Measurements from ENCODE around the gene SNRNP48. TPM values are rescaled to one million over a fixed set of nuclear protein-coding genes. Genes with fewer than 3 reads are reported as not detected.

The SNRNP48 gene, protein sequence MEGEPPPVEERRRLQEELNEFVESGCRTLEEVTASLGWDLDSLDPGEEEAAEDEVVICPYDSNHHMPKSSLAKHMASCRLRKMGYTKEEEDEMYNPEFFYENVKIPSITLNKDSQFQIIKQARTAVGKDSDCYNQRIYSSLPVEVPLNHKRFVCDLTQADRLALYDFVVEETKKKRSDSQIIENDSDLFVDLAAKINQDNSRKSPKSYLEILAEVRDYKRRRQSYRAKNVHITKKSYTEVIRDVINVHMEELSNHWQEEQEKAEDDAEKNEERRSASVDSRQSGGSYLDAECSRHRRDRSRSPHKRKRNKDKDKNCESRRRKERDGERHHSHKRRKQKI
- 16.6 TPM for total RNA-seq

DNA sequence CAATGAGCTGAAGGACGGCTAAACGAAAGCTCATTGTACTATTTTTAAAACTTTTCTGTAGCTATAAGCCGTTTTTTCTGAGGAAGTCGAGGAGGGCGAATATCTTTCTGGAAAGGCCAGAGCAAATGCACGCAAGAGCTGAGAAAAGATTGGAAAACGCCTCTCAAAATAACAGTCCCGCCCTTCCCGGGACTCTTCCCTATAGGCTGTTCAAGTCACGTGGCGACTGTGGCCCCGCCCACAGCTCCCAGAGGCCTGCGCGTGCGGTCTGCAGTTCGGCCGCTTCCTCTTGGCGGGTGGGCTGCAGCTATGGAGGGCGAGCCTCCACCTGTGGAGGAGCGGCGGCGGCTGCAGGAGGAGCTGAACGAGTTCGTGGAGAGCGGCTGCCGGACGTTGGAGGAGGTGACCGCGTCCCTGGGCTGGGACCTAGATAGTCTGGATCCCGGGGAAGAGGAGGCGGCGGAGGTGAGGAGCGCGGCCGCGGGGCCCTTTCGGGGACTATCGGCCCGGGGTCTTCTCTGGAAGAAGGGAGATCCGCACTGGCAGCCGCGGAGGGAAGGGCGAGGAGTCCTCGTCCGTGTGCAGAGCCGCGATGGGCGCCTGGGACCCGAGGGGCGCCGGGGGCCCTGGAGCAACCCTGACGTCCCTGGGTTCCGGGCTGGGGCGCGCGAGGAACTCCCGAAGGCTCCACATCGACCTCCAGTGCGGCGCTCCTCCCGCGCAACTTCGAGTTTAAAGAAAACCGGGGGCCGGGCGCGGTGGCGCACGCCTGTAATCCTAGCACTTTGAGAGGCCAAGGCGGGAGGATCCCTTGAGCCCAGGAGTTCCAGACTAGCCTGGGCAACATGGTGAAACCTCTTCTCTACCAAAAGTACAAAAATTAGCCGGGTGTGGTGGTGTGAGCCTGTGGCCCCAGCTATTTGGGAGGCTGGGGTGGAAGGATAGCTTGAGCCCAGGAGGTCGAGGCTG, at the start of gene SNRNP48:
SNRNP48 (plus strand) TSS at position 250 of the 969 bp plus-strand sequence; CDS start at position 310, 60 bp downstream.

DNA sequence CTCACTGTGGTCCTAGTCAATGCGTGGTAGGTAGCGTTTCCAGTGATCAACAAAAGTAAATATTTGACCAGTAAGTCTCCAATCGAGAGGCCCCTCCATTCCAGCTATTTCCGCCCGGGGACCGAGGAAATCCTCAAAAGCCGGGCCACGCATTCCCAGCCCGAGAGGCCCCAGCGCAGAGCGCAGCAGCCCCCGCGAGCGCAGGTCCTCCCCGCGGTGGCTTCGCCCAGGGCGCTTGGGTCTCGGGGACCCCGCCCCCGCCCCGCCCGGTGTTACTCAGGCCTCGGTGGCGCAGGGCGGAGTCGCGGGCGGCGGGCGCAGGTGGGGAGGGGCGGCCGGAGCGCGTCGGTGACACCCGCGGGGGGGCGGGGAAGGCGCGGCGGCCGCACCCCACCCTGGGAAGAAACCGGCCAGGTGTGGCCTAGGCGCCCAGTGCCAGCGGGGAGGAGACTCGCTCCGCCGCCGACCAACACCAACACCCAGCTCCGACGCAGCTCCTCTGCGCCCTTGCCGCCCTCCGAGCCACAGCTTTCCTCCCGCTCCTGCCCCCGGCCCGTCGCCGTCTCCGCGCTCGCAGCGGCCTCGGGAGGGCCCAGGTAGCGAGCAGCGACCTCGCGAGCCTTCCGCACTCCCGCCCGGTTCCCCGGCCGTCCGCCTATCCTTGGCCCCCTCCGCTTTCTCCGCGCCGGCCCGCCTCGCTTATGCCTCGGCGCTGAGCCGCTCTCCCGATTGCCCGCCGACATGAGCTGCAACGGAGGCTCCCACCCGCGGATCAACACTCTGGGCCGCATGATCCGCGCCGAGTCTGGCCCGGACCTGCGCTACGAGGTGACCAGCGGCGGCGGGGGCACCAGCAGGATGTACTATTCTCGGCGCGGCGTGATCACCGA, 48.6 kb upstream of the SNRNP48 start, which contains the start of gene DSP:
DSP (plus strand) TSS at position 497 of the 890 bp plus-strand sequence; CDS start at position 742, 245 bp downstream.

Other genes with a start within 250 kb of the SNRNP48 start
- not detected for gene CAGE1, start 200.5 kb upstream of the SNRNP48 start, total RNA-seq
- 29.8 TPM for gene RIOK1, start 200.4 kb upstream of the SNRNP48 start, total RNA-seq
- gene DSP, start 48.5 kb upstream of the SNRNP48 start, total RNA-seq: 6.2 TPM
- gene BMP6, start 135.9 kb downstream of the SNRNP48 start, total RNA-seq: 5.1 TPM

Data from diencephalon (tissue), 1 donor.